SK-N-SH (cell line): ENCODE measurements around the gene NDUFS6.

Experiments used
- CHD2 ChIP-seq: fragments of 150-350 bp; IDR thresholded peaks from 2 replicates; pipeline ENCODE4 v1.6.1; 2018; ENCODE audit warnings: low read length; ENCODE audit not compliant: partially characterized antibody
- ELF1 ChIP-seq: IDR thresholded peaks from 2 replicates; pipeline ENCODE4 v1.4.0; 2012
- EP300 ChIP-seq, 2 experiments: IDR thresholded peaks; 2 replicates each; pipeline versions ENCODE4 v1.4.0 to v1.6.1; 2012; ENCODE audit warnings: borderline replicate concordance in 1 of 2, low read depth in 1 of 2, low read length in 1 of 2
- EZH2phosphoT487 ChIP-seq: fragments of 200-600 bp; sonication (generic); IDR thresholded peaks from 2 replicates; pipeline ENCODE4 v1.6.1; 2017; ENCODE audit warnings: low read depth, mixed run types, mild to moderate bottlenecking, antibody characterized with exemption, moderate library complexity, borderline replicate concordance
- FOXM1 ChIP-seq: IDR thresholded peaks from 2 replicates; pipeline ENCODE4 v1.4.0; 2012; ENCODE audit warnings: low read depth, mild to moderate bottlenecking
- POLR2AphosphoS5 ChIP-seq: IDR thresholded peaks from 2 replicates; pipeline ENCODE4 v1.6.1; 2012; ENCODE audit warnings: low read depth, low read length
- RAD21 ChIP-seq: IDR thresholded peaks from 2 replicates; pipeline ENCODE4 v1.6.1; 2012; ENCODE audit warnings: mild to moderate bottlenecking, low read length
- RCOR1 ChIP-seq: fragments of 150-350 bp; IDR thresholded peaks from 2 replicates; pipeline ENCODE4 v1.6.1; 2017; ENCODE audit warnings: antibody characterized with exemption, low read length
- SIN3A ChIP-seq: IDR thresholded peaks from 2 replicates; pipeline ENCODE4 v1.6.1; 2012; ENCODE audit warnings: low read depth, mild to moderate bottlenecking, low read length, moderate library complexity, borderline replicate concordance
- TAF1 ChIP-seq: IDR thresholded peaks from 2 replicates; pipeline ENCODE4 v1.6.1; 2012; ENCODE audit warnings: low read depth, mild to moderate bottlenecking, low read length, moderate library complexity, borderline replicate concordance
- TF ChIP-seq, protein P1 (sequence below): fragments of 200-600 bp; sonication (generic); IDR thresholded peaks from 2 replicates; pipeline ENCODE4 v1.6.1; 2017; ENCODE audit warnings: antibody characterized with exemption, mild to moderate bottlenecking, moderate library complexity
- TF ChIP-seq, protein P2 (sequence below): IDR thresholded peaks from 2 replicates; pipeline ENCODE4 v1.4.0; 2012; ENCODE audit warnings: low read depth
- TF ChIP-seq, protein P3 (sequence below): IDR thresholded peaks from 2 replicates; pipeline ENCODE4; 2012

DNA sequence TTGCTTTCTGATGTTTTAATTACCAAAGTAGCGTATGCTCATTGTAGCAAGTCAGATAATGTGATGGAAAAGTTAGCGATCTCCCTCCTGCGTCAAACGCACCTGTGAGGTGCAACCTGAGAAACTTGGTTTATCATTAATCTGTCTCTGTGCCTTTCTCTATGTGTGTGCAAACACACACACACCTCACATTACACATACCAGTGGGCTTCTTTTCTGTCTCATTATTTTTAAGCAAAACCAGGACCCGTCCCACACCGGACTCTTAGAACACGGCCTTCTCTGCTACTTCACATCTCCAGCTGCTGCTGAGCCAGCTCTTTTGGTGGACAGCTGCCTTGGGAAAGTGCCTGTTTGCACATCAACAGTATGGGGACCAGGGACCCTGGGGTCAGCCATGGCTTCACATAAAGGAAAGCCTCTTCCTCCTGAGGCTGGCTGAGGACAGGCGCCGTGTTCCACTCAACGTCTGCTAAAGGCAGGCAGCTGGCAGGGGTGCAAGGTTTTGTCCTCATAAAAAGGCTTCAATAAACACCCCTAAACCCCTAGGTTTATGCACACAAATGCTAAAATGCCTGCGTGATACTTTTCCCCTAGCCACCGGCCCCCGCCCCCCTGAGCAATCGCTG lies 45.8 kb upstream of the NDUFS6 start:
- TF ChIP-seq, protein P1, sequence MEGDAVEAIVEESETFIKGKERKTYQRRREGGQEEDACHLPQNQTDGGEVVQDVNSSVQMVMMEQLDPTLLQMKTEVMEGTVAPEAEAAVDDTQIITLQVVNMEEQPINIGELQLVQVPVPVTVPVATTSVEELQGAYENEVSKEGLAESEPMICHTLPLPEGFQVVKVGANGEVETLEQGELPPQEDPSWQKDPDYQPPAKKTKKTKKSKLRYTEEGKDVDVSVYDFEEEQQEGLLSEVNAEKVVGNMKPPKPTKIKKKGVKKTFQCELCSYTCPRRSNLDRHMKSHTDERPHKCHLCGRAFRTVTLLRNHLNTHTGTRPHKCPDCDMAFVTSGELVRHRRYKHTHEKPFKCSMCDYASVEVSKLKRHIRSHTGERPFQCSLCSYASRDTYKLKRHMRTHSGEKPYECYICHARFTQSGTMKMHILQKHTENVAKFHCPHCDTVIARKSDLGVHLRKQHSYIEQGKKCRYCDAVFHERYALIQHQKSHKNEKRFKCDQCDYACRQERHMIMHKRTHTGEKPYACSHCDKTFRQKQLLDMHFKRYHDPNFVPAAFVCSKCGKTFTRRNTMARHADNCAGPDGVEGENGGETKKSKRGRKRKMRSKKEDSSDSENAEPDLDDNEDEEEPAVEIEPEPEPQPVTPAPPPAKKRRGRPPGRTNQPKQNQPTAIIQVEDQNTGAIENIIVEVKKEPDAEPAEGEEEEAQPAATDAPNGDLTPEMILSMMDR = no peak
- no peak for TF ChIP-seq POLR2AphosphoS5
- no peak for TF ChIP-seq CHD2
- TF ChIP-seq, protein P2, sequence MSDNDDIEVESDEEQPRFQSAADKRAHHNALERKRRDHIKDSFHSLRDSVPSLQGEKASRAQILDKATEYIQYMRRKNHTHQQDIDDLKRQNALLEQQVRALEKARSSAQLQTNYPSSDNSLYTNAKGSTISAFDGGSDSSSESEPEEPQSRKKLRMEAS = no peak
- no peak for TF ChIP-seq ELF1
- TF ChIP-seq, protein P3, sequence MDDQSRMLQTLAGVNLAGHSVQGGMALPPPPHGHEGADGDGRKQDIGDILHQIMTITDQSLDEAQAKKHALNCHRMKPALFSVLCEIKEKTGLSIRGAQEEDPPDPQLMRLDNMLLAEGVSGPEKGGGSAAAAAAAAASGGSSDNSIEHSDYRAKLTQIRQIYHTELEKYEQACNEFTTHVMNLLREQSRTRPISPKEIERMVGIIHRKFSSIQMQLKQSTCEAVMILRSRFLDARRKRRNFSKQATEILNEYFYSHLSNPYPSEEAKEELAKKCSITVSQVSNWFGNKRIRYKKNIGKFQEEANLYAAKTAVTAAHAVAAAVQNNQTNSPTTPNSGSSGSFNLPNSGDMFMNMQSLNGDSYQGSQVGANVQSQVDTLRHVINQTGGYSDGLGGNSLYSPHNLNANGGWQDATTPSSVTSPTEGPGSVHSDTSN = no peak
- TF ChIP-seq FOXM1 = no peak
- no peak for TF ChIP-seq EP300 (IDR thresholded peaks at IDR 0.05; ENCODE audit: borderline replicate concordance in 1 of 2, low read depth in 1 of 2, low read length in 1 of 2)
- TF ChIP-seq RAD21 = no peak
- no peak for TF ChIP-seq RCOR1
- TF ChIP-seq TAF1 = no peak
- no peak for TF ChIP-seq EZH2phosphoT487
- no peak for TF ChIP-seq SIN3A
